Dermis blood vessel endothelial cell (primary cell): ENCODE data around the gene FETUB. TPM values are rescaled to one million over a fixed set of nuclear protein-coding genes. Genes with fewer than 3 reads are reported as not detected.
A peak's percentile ranks its signal among the peaks of the same experiment; 100 is the strongest.

Experiments used
- DNase-seq: peaks from one replicate; pipeline ENCODE4 v3.0.0; 2010
- total RNA-seq: library from RNA; depleted of rRNA; stranded (reverse); fragments of >200 nt; gene quantifications from 2 replicates; pipeline ENCODE4 v1.2.3, GENCODE V29; 2014

Gene FETUB, protein sequence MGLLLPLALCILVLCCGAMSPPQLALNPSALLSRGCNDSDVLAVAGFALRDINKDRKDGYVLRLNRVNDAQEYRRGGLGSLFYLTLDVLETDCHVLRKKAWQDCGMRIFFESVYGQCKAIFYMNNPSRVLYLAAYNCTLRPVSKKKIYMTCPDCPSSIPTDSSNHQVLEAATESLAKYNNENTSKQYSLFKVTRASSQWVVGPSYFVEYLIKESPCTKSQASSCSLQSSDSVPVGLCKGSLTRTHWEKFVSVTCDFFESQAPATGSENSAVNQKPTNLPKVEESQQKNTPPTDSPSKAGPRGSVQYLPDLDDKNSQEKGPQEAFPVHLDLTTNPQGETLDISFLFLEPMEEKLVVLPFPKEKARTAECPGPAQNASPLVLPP
- total RNA-seq = not detected in 2 replicates

DNA sequence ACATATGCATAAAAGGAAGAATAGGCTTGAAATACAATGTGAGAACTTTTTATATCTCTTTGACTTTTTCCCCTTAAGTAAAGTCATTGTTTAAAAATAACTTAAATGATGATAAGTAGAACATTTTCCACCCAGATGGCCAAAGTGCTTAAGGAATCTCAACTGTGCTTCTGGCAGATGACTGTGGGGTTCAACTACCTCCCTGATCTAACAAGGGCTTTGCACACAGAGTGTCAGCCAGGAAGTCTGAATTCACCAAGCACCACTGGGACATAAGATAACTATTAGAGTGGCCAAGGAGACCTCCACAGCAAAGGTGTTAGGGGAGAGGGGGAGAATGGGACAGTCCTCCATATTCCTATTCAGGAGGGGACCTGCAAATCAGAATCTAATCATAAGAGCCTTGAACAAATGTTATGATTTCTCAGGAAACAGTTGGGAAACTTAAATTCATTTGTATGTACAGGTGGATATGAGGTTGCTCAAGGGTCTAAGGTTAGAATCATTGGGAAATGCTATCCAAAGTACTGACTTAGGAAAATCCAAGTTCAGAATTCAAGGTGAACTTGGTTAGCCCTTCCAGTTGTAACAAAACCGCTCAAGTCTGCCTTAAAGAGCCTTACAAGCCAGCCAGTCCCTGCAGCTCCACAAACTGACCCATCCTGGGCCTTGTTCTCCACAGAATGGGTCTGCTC lies at the start of gene FETUB:
Gene FETUB (plus strand): TSS at position 622 of the 695 bp plus-strand sequence. CDS start 62 bp downstream, at position 684.
- no peak for DNase-seq

DNA sequence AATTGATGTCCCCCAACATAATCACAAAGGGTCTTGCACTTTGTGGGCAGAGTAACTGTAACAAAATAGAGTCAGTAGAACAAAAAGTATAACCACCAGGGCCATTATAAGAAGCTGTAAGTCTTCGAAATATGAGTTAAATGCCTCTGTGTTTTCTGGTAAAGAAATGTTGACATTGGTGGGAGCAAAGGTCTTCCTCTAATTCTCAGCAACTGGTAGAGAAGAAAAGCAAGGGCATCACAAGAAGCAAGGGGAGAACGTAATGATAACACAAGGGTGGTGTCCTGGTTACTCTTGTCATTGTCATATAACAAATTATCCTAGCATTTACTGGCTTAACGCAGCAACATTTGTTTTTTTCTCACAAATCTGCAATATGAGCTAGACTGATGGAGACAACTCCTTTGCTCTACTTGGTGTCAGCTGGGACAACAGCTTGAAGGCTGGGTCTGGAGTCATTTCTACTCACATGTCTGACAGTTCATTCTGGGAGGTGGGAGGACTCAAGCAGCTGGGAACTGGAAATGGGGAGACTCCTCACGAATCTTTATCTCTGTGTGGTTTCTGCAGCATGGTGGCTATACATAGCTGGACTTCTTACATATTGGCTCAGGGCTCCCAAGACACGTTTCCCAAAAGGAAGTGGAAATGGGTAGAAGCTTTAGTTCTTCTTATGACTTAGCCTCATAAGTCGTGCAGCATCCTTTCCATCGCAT lies 49.5 kb upstream of the FETUB start:
- no peak for DNase-seq

GRCh38 chr3:186592682-186593081 lies 47.5 kb upstream of the FETUB start:
- DNase-seq = no peak

DNA sequence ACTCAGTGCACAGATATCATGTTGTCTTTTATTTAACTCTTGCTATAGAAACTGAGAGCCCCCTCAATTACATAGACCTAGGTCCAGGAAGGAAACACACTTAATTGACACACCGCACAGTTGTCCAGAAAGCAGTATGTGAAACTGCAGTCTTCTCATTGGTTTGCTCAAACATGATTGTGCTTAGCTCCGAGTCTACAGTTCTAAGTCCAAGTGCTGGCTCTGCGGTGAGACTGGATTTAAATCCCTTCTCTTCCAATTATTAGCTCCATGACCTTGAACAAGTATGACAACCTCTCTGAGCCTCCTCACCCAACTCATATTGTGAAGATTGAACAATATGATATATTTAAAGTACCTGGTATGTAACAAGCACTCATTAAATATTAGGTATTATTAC lies 46.3 kb upstream of the FETUB start:
- DNase-seq = no peak

DNA sequence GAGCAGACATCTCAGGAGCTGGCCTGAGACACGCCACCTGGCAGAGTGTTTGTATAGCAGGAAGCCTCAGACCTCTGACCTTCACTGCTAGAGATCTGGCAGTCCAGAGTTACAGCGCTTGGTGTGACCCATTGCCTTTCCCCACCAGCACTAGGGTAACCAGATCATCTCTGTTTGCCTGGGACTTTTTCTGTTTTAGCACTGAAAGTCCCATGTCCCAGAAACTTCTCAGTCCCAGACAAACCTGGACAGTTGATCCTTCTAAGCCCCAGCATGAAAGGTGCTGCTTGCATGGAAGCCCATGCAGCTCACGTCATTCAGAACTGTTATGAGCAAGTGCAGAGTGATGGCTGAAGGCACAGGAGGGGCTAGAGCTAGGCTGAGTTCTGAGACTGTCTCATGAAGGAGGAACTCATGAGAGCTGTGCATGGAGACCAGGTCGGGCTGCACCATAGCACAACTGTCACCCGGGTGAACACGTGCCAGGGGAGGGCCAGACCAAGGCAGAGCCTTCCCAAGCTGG lies 45.5 kb upstream of the FETUB start:
- no peak for DNase-seq

DNA sequence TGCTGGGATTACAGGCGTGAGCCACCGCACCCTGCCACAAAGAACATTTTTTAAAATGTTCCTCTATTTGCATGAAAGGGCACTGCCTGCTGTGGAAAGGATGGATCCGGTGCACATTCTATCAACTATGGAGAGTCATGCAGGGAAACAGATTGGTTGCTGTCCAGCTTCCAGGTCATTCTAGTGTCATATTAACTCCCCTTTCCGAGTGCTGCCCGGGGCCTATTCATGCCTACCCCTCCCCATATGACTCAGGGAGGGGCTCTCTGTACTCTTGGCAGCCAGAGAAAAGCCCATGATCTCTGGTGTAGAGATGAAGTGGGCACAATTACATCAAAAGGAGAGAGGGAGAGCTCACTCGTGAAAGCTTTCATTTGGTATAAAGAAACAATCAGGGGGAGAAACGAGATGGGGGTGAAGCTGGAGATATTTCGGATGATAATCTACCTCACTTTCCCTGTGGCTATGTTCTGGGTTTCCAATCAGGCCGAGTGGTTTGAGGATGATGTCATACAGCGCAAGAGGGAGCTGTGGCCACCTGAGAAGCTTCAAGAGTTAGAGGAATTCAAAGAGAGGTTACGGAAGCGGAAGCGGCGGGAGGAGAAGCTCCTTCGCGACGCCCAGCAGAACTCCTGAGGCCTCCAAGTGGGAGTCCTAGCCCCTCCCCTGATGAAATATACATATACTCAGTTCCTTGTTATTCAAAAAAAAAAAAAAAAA lies 43.5 kb upstream of the FETUB start:
- no peak for DNase-seq

DNA sequence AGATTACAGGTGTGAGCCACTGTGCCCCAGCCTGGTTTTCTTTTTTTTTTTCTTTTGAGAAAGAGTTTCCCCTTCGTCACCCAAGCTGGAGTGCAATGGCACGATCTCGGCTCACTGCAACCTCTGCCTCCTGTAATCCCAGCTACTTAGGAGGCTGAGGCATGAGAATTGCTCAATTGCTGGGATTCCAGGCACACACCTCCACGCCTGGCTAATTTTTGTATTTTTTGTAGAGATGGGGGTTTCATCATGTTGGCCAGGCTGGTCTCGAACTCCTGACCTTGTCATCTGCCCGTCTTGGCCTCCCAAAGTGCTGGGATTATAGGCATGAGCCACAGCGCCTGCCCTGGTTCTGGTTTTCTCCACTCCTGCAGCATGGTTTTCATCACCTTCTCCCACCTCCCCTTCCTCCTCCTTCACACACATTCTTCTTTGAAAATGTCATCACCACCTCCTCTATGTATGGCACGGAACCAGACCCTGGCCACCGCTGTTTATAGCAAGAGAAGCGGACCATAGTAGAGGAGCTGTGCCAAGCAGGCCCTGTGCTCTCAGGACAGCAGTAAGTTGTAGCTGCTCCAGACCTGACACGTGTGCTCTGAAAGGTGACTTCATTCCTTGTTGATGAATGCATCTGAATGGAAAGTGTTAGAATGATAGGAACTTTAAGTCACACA lies 42.0 kb upstream of the FETUB start:
- no peak for DNase-seq

GRCh38 chr3:186598794-186599141 lies 41.4 kb upstream of the FETUB start:
- DNase-seq = no peak

- no peak for DNase-seq
Measured at GRCh38 chr3:186599142-186599784, 40.9 kb upstream of the FETUB start.

GRCh38 chr3:186599785-186600166 lies 40.4 kb upstream of the FETUB start:
- no peak for DNase-seq

DNA sequence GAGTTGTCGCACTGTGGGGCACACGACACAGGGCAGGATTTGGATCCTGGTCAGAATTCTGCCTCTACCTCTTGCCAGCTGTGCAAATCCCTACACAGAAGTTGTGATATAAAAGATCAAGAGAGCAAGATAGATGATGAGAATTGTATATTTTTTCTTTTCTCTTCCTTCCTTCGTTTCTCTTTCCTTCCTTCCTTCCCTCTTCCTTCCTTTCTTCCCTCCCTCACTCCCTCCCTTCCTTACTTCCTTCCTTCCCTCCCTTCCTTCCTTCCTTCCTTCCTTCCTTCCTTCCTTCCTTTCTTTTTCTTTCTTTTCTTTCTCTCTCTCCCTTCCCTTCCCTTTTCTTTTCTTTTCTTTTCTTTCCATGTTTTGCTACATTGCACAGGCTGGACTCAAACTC lies 39.3 kb upstream of the FETUB start:
- no peak for DNase-seq

GRCh38 chr3:186603159-186603558 lies 37.0 kb upstream of the FETUB start:
- DNase-seq = no peak

- DNase-seq = no peak
Measured at GRCh38 chr3:186605078-186605477, 35.1 kb upstream of the FETUB start.

GRCh38 chr3:186605561-186606545 lies 34.3 kb upstream of the FETUB start:
- no peak for DNase-seq

DNA sequence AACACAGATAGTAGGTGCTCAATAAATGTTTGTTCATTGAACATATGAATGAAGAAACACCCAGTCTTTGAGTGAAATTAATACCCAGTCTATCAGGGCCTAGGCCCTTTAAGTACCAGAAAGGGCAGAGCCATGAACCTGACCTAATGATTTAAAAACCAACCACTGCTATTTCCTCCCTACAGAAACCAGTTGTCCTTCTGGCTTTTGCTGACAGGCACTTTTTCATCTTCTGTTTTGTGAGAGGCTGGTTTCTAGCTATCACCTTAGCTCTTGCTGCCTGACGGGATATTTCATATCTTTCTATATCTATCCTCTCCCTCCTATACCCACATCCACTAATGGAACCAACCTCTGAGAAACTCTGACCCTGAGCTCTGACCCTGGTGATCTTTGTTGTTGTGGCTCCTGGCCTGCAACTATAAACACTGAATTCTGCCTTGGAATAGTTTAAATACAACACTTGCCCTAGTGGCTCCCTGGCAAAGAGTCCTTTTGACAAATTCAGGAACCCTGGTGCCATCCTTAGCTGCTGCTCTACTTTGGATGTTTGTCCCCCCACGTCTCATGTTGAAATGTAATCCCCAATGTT lies 31.5 kb upstream of the FETUB start:
- no peak for DNase-seq

DNA sequence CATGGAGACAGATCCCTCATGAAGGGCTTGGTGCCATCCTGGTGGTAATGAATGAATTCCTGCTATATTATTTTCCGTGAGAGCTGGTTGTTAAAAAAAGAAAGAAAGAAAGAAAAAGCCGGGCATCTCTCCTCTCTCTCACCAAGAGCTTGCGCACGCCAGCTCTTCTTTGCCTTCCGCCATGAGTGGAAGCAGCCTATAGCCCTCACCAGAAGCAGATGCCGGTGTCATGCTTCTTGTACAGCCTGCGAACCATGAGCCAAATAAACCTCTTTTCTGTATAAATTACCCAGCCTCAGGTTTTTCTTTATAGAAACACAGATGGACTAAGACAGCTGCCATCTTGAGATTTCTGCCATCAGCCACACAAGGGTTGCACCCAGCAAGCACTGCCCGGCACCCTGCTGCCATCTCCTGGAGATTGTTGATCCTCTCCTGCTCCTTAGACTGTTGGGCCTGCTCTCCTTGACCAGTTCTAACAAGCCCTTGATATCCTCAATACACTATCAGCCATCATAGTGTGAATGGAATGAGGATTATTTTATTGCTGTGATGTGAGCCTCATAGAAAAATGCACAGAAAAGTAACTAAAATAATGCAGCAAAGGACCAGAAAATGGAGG lies 30.8 kb upstream of the FETUB start:
- DNase-seq = peak; percentile 26

GRCh38 chr3:186612065-186612464 lies 28.1 kb upstream of the FETUB start:
- no peak for DNase-seq

GRCh38 chr3:186612721-186613636 lies 27.2 kb upstream of the FETUB start, which contains the start of gene AHSG:
AHSG (plus strand) TSS chr3:186613060; CDS start chr3:186613142, 82 bp downstream.
- DNase-seq = no peak
